T1000 (cell line): ENCODE measurements around the gene PRAMEF13.
"Not testable (repeated sequence)": the region's sequence is repeated elsewhere in the genome, so short reads cannot be mapped to it uniquely, and the experiment has no call there.

Experiments
- DNase-seq: peaks from one replicate; lab custom pipeline; 2025; ENCODE audit warnings: mixed read lengths; lab: John Stamatoyannopoulos, UW

The PRAMEF13 gene

GRCh38 chr1:13165531-13165930 is 35.7 kb downstream of the PRAMEF13 start, which contains the start of gene HNRNPCL4:
Gene HNRNPCL4 (minus strand): TSS chr1:13165631. CDS start chr1:13165467, 164 bp downstream.
- not testable (repeated sequence) for DNase-seq

DNA sequence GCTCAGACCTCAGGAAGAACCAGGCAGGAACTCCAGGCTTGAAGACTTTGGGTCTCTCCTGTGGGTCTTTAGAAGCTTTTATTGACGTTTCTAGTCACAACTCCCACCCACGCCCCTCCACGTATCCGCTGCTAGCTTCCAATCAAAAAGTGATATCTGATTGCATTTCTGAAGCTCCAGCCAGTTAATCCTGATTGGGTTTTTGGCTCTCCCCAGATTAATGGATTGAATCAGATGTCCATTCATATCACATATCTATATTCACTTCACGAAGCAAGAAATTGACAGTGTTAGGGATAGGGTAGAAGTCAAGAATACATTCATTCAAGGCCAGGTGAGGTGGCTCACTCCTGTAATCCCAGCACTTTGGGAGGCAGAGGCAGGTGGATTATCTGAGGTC is 45.3 kb downstream of the PRAMEF13 start, which contains the start of gene PRAMEF26:
Gene PRAMEF26 (minus strand): TSS at position 101 of the 400 bp plus-strand sequence. CDS start 2,914 bp downstream, outside the sequence.
- DNase-seq = not testable (repeated sequence)
